ENCODE data around the gene SLC47A2. TPM values are rescaled to one million over a fixed set of nuclear protein-coding genes. Genes with fewer than 3 reads are reported as not detected.

Gene SLC47A2
- total and polyA plus RNA-seq, 12 donors, result 0.21 TPM; not detected in 11

DNA sequence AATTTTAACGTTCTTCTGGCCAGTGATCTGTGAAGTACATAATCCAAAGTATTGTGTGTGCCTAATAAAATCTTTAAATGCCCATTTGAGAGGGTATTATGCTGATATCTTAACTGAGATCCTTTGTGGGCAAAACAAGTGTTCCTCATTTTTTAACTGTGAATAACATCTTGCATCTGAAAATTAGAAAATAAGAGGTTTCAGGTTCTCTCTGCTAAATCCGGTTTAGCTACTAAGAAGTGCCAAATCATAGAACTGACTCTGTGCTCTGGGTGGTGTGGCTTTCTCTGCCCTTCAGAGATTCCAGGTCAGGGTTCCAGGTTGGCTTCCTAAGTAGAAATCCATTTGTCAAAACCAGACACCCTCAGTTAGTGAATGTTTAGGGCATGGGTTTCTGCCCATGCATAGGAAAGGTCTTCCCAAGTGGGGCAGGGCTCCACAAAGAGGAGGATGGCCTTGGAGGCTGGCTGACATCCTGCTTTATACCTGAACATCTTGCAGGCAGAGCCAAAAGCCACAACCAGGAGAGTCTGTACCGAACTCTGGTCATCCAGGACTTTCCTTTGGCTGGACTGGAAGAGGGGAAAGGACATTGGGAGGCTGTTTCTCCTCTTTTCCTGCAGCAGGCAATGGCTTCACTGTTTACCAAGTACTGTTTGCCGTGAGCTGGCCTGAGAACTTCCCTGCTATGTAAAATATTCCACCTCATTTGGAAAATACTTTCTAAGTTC is 59.4 kb downstream of the SLC47A2 start:
- H3K9me3 ChIP-seq, result peaks cover 0 to 4% (median 0%) of the 10 kb centered on the region in 11 donors
- peaks cover 0 to 99% (median 45%) of the 10 kb centered on the region in 9 donors for H3K36me3 ChIP-seq
- TF ChIP-seq, protein P1, sequence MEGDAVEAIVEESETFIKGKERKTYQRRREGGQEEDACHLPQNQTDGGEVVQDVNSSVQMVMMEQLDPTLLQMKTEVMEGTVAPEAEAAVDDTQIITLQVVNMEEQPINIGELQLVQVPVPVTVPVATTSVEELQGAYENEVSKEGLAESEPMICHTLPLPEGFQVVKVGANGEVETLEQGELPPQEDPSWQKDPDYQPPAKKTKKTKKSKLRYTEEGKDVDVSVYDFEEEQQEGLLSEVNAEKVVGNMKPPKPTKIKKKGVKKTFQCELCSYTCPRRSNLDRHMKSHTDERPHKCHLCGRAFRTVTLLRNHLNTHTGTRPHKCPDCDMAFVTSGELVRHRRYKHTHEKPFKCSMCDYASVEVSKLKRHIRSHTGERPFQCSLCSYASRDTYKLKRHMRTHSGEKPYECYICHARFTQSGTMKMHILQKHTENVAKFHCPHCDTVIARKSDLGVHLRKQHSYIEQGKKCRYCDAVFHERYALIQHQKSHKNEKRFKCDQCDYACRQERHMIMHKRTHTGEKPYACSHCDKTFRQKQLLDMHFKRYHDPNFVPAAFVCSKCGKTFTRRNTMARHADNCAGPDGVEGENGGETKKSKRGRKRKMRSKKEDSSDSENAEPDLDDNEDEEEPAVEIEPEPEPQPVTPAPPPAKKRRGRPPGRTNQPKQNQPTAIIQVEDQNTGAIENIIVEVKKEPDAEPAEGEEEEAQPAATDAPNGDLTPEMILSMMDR (IDR thresholded peaks at IDR 0.05), result no peak
- no peak overlapping the region for H3K27ac ChIP-seq
- peaks cover 0 to 21% (median 8%) of the 10 kb centered on the region in 9 donors for H3K4me1 ChIP-seq
- ATAC-seq (no peak), DNase-seq (no peak)
- intact Hi-C loops (cut with DNase I), result no loop called here
- WGBS, 2 donors, result 87 to 93% methylated on average over 4 of the region's 4 CpGs
- no peaks in the 10 kb centered on the region for H3K27me3 ChIP-seq
- H3K4me3 ChIP-seq, result no peak overlapping the region

DNA sequence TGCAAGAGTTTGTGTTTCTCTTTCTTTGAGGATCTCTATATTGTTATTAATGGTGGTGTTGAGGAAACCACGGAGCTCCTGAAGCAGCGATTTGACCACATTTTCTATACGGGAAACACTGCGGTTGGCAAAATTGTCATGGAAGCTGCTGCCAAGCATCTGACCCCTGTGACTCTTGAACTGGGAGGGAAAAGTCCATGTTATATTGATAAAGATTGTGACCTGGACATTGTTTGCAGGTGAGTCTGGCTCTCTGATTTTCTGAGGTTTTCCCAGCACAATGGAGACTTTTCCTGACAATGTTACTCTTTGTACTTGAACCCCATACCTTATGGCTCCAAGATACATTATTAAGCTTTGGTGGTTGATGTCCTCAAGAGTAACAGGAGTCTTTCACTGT is 60.0 kb downstream of the SLC47A2 start:
- Histone ChIP-seq H3K36me3 (peaks cover 0 to 92% (median 44%) of the 10 kb centered on the region in 9 donors), H3K4me3 (no peak overlapping the region), H3K27ac (no peak overlapping the region), H3K4me1 (peaks cover under 1 to 28% (median 14%) of the 10 kb centered on the region in 9 donors), H3K9me3 (peaks cover 0 to 4% (median 0%) of the 10 kb centered on the region in 11 donors), H3K27me3 (no peaks in the 10 kb centered on the region)
- DNase-seq (no peak), ATAC-seq (no peak)
- intact Hi-C loops (cut with DNase I), result no loop called here
- WGBS, 2 donors, result 93 to 94% methylated on average over 4 of the region's 4 CpGs
- TF ChIP-seq, protein P1 (IDR thresholded peaks at IDR 0.05), result no peak

DNA sequence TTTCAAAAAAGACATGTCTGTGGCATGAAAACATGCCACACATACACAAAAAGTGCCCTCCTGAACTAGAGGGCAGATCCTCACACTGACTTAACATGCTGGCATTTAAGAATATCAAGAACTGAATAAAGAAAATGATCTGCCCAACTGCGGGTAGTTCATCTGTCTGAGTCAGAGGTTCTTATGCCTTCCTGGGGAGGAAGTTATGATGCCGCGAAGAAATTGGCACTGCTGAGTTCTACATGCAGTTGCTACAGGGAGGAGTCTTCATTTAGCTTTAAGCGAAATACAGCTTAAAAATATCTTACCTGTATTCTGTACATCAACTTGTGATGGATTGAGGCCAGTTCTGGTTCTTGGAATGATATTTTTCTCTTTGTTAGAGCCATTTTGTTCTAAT is 61.5 kb downstream of the SLC47A2 start:
- ATAC-seq (no peak), DNase-seq (no peak)
- Histone ChIP-seq H3K27ac (no peak overlapping the region), H3K27me3 (no peaks in the 10 kb centered on the region), H3K36me3 (peaks cover 0 to 77% (median 40%) of the 10 kb centered on the region in 9 donors), H3K4me3 (no peak overlapping the region), H3K9me3 (peaks cover 0 to 4% (median 0%) of the 10 kb centered on the region in 11 donors), H3K4me1 (peaks cover 4 to 43% (median 26%) of the 10 kb centered on the region in 9 donors)
- intact Hi-C loops (cut with DNase I), result no loop called here
- TF ChIP-seq, protein P1 (IDR thresholded peaks at IDR 0.05), result no peak
- 98 to 100% methylated on average over 4 of the region's 4 CpGs for WGBS, 2 donors

DNA sequence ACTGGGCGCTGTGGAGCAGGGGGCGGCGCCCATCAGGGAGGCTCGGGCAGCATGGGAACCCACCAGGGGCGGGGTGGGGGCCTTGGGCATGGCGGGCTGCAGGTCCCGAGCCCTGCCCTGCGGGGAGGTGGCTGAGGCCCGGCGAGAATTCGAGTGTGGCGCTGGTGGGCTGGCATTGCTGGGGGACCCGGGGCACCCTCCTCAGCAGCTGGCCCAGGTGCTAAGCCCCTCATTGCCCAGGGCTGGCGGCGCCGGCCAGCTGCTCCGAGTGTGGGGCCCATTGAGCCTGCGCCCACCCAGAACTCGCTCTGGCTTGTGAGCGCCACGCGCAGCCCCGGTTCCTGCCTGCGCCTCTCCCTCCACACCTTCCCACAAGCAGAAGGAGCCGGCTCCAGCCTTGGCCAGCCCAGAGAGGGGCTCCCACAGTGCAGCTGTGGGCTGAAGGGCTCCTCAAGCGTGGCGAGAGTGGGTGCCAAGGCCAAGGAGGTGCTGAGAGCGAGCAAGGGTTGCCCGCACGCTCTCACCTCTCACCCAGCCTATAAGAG is 62.0 kb downstream of the SLC47A2 start:
- H3K4me1 ChIP-seq, result peaks cover 4 to 44% (median 31%) of the 10 kb centered on the region in 9 donors

More for the DNA sequence above, 62.0 kb downstream of the SLC47A2 start:
- ATAC-seq, result peak in 1 of 8 donors; percentile 57
- 98% methylated on average over 26 to 30 of the region's 30 CpGs for WGBS, 2 donors
- no peak overlapping the region for H3K4me3 ChIP-seq
- TF ChIP-seq, protein P1 (IDR thresholded peaks at IDR 0.05), result no peak
- intact Hi-C loops (cut with DNase I), result no loop called here
- H3K27ac ChIP-seq, result no peak overlapping the region
- peaks cover 0 to 73% (median 40%) of the 10 kb centered on the region in 9 donors for H3K36me3 ChIP-seq
- DNase-seq, result no peak
- H3K27me3 ChIP-seq, result no peaks in the 10 kb centered on the region
- H3K9me3 ChIP-seq, result peaks cover 0 to 4% (median 0%) of the 10 kb centered on the region in 11 donors
